Body of pancreas (tissue), 4 donors: ENCODE measurements around the gene RHOJ.

Experiments used
- CTCF ChIP-seq, 7 experiments: fragments of 450-650 bp in 4 of 7; fragments of 200-600 bp in 3 of 7; sonication (generic) in 3 of 7; IDR thresholded peaks; one replicate each; pipeline ENCODE4 v1.5.1; 2016 to 2019; ENCODE audit warnings: antibody characterized with exemption in 7 of 7
- POLR2A ChIP-seq, 3 donors: fragments of 450-650 bp; IDR thresholded peaks; one replicate each; pipeline ENCODE4 v1.6.1; 2016; ENCODE audit warnings: antibody characterized with exemption in 3 of 3, mild to moderate bottlenecking in 2 of 3

- TF ChIP-seq CTCF (IDR thresholded peaks at IDR 0.05) = no peak
- no peak for TF ChIP-seq POLR2A (IDR thresholded peaks at IDR 0.05)
These were observed 122.6 kb downstream of the RHOJ start for GRCh38 chr14:63326840-63327239.
